Melanocyte of skin (primary cell): Measurements from ENCODE around the gene CCND1. TPM values are rescaled to one million over a fixed set of nuclear protein-coding genes. Genes with fewer than 3 reads are reported as not detected.

Experiments used
- total RNA-seq, 2 donors: library from RNA; depleted of rRNA; stranded (reverse); fragments of >200 nt; gene quantifications; 2 replicates each; pipeline ENCODE4 v1.2.3, GENCODE V29; 2012

Gene CCND1
- 100 to 1,000 TPM; 101 to 294 TPM for total RNA-seq

DNA sequence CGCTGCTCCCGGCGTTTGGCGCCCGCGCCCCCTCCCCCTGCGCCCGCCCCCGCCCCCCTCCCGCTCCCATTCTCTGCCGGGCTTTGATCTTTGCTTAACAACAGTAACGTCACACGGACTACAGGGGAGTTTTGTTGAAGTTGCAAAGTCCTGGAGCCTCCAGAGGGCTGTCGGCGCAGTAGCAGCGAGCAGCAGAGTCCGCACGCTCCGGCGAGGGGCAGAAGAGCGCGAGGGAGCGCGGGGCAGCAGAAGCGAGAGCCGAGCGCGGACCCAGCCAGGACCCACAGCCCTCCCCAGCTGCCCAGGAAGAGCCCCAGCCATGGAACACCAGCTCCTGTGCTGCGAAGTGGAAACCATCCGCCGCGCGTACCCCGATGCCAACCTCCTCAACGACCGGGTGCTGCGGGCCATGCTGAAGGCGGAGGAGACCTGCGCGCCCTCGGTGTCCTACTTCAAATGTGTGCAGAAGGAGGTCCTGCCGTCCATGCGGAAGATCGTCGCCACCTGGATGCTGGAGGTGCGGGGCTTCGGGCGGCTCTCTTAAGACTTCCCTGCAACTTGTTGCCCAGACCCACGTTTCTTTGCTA is at the start of gene CCND1:
Gene CCND1, plus strand, starts transcription at position 162 of the 587 bp plus-strand sequence. Its CDS starts 158 bp downstream, at position 320.

DNA sequence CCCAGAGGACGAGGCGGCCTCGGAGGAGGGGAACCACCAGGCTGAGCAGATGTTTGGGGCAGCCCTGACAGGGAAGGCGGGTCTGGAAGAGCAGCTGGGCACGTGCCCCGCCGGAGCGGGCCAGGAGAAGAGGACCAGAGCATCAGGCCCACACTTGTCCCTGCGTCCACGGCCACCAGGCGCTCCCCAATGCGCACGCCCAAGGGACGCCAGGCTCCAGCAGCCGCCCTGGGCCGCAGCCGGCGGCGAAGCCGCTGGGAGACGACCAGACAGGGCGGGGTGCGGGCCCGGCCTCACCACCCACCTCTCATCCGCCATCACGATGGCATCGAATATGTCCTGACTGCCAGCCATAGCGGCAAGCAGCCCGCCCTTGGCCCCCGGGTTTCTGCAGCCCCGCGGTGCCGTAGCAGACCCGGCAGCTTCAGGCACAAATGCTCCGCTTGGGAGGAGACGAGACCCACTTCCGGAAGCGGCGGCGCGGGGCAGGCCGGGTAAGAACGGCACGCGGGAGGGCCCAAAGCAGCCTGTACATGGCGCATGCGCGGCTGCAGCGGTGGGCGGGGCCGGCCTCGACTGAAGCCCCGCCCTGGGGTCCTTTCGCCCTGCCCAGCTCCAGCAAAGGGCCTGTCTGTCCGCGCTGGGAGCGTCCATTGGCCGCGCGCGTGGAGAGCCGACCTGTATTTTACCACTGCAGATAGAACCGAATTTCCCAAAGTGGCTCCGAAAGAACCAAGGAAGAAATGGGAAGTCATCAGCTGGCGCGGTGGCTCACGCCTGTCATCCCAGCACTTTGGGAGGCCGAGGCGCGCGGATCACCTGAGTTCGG is 34.1 kb downstream of the CCND1 start, which contains the start of gene LTO1:
Gene LTO1, minus strand, starts transcription at position 468 of the 829 bp plus-strand sequence. Its CDS starts 114 bp downstream, at position 354.

Other genes with a start within 250 kb of the CCND1 start
- not detected for gene LINC01488, start 159.5 kb upstream of the CCND1 start, total RNA-seq
- gene LTO1, start 34.2 kb downstream of the CCND1 start, total RNA-seq, result 10 to 100 TPM in 1 of 2 donors, 1 to 10 TPM in 1; 9.0 to 12.7 TPM
- not detected for gene FGF19, start 62.9 kb downstream of the CCND1 start, total RNA-seq
- not detected for gene FGF4, start 134.2 kb downstream of the CCND1 start, total RNA-seq
- gene FGF3, start 178.3 kb downstream of the CCND1 start, total RNA-seq, result not detected